HG02623 (cell line): Measurements from ENCODE around the gene ARL16.
A peak's percentile ranks its signal among the peaks of the same experiment; 100 is the strongest.

Experiments used
- ATAC-seq: cut with Tn5 transposase; IDR thresholded peaks from one replicate; pipeline ENCODE4 v1.9.1; 2021; ENCODE audit warnings: moderate library complexity; ENCODE audit not compliant: unreplicated experiment

The ARL16 gene

DNA sequence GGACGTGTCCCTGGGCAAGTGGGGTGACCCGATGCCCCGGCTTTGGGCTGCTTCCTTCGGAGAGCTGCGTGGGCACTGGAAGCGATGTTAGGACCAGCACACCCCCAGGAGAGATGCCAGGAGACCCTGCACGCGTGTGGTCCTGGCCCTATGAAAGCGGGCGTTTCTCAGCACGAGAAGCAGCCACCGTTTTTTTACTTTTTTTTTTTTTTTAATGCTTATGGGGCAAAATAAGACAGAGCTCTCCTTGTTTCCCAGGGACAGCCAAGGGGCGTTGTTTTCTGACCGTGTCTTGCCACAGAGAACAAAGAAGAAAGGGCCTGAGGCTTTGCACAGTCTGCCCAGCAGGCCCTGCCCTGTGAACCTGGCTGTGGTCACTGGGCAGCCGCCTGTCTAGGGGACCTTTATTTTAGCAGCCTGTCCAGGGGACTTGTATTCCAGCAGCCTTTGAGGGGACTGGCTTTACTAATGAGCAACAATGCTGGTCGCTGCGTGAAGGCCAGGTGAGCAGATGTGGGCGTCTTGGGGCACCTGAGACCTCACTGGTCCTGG lies 29.5 kb upstream of the ARL16 start:
- no peak for ATAC-seq

DNA sequence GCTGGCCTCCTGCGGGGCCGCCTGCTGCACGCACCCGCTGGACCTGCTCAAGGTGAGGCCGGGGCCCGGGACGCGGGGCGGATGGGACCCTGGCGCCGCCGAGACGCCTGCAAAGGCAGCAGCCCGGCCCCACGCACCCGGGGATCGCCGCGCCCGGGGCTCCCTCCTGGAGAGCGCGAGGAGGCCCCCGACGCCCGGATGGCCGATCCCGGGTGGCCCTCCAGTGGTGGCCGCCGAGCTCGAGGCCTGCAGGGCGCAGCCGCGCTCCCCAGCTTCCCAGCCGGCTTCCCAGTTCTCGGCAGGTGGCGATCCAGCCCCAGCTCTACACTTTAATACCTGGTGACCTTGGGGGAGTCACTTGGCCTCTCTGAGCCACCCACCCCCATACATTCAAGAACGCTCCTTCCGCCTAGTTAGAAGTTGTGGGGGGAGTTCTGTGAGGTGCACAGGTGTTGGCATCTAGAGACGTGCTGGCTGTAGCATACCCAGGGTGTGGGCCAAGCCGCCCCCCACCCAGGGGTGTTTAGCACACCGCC lies 28.9 kb upstream of the ARL16 start:
- ATAC-seq = no peak

DNA sequence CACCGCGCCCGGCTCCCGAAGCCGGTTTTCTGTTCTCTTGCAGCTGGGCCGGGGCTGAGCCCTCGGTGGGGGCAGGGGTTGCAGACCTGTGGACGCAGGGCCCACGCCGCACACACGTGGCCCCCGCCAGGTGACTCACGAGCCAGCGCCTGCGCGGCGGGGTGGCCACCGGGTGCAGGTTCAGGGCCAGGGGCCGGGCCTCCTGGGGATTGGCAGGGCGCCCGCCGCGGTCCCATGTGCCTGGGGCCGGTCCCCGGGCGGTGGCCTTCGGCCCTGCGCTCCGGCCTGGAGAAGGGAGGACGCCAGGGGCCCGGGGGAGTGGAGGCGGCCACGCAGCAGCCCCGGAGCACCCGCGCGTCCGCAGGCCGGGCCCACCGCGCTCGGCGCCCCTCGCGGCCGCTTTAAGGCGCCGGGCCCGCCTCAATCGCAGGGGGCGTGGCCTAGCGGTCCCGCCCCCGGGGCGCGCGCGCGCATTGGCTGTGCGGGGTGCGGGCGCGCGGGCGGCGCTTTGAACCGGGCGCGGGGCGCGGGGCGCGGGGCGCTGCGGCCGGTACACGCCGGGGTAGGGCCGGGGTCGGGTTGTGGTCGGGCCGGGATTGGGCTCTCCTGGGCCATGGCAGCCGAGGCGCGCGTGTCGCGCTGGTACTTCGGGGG lies 28.3 kb upstream of the ARL16 start, which contains the start of gene SLC25A10:
SLC25A10 (plus strand) TSS at position 471 of the 654 bp plus-strand sequence; CDS start at position 614, 143 bp downstream.
- peak; percentile 54 for ATAC-seq

DNA sequence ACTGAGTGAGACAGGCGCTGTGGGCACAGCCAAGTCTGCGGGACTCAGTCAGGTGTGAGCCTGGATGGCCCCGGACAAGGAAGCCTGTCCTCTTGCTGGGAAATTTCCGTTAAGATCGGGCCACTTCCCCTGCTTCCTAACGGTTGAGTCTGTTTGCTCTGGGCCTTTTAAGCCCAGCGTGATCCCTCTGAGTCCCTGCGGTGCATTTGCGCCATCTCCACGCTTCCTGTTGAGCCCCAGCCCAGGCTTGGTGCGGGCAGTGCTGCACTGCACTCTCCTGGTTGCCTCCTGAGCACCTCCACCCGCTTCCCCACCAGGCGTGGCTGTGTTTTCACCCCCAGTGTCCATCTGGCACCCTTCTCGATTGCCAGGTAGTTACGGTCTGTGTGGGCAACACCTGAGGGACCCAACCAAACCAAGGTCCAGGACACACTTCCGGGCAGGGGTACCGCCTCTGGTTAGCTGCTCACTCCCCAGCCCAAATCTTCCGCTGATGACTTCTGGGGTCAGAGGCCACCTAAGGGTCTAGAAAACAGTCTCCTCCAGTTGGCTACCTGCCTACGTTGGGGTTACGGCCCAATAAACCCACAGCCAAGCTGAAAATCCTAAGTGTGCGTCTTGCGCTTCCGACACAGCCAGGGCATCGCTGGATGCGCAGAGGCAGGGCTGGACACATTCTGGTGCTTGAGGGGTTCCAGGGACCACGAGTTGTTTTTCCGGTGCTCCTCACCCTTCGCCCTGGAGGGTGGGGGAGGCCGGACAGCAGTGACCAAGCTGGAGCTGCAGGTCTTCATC lies 27.1 kb upstream of the ARL16 start:
- no peak for ATAC-seq

DNA sequence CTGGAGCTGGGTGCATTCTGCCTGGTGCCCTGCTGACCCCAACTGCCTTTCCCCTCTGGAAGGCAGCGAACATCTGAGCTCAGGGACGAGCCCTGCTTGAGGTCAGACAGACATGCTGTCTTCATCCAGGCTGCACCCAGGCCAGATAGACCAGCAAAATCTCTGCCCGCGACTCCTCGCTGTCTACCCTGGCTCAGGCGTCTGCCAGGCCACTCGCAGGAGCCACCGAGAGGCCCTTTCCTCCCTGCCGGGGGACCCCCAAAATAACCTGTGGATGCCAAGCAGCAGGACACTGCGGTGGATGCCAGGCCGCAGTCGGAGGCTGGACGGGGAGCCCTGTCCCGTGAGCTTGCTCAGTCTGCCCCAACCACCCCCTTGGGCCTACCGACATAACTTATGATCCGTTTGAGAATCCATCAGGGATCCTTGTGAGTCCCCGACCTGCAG lies 25.2 kb upstream of the ARL16 start:
- no peak for ATAC-seq

DNA sequence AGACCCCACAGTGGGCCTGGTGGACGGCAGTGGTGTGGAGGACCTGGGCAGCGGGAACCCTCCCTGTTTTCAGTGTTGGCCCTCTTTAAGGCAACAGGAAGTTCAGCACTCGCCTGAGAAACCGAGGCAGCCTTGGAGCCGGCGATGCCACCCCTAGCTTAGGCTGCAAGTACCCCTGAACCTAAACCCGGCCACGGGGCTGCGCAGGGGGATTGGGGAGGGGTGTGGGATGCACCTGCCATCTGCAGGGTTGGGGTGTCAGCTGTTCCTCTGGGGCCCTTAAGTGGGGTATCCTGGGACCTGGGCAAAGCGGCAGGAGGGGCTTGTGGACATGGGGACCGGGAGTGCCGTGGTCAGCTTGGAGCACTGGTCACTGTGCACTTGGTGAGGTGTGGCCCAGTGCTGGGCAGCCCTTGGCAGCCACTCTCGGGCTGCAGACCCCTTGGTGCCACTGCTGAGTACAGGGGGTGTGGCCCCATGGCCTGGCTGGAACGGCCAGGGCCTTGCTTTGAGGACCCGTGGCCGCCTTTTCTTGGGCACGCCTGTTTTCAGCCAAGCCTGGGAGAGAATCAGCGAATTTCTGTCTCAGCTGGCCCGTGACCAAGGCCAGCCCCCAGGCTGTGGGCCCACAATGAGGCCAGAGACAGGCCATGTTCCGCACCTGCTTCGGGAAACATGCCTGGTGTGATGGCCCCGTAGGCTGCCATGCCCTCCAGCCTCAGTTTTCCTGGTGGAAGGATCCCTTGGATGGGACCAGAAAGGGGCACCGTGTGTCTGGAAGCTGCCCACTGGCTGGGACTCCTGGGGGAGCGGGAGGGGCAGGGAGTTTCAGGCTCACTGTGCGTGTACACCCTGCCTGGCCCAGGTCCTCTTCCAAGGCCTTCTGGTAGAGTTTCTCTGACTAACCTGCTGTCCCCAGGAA lies 24.4 kb upstream of the ARL16 start:
- ATAC-seq = no peak

DNA sequence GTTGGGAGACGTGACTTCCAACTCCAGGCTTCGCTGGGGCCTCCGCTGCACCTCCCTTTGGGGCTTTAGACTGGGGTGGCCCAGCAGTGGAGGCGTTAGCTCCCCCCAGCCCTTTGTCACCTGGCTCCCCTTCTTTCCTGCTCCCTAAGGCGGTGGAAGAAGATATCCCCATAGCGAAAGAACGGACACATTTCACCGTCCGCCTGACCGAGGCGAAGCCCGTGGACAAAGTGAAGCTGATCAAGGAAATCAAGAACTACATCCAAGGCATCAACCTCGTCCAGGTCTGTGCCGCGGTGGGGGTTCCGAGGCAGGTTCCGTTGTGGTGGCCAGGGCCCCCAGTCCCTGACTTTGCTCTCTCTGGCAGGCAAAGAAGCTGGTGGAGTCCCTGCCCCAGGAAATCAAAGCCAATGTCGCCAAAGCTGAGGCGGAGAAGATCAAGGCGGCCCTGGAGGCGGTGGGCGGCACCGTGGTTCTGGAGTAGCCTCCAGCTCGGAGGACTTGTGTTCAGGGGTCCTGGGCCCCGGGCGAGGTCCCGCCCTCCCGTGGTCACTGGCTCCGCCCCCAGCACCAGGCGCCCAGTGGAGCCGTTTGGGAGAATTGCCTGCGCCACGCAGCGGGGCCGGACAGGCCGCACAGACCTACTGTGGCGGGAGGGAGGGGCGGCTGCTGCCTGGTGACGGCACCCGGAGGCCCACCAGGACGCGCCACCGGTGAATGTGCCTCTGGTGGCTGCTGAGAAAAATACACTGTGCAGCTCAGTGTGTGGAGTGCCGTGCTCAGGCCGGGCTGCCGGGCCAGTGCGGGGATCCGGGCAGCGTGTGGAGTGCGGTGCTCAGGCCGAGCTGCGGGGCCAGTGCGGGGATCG lies 23.4 kb upstream of the ARL16 start:
- no peak for ATAC-seq

DNA sequence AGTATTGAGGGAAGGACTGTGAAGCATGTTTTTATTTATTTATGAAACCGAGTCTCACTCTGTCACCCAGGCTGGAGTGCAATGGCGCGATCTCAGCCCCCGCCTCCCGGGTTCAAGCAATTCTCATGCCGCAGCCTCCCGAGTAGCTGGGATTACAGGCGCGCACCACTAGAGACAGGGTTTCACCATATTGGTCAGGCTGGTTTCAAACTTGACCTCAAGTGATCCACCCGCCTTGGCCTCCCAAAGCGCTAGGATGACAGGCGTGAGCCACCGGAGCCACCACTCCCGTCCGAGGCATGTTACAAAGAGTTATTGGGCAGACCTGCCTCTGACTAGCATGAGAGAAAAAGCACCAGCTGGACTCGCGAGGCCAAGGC lies 22.6 kb upstream of the ARL16 start:
- ATAC-seq = no peak

DNA sequence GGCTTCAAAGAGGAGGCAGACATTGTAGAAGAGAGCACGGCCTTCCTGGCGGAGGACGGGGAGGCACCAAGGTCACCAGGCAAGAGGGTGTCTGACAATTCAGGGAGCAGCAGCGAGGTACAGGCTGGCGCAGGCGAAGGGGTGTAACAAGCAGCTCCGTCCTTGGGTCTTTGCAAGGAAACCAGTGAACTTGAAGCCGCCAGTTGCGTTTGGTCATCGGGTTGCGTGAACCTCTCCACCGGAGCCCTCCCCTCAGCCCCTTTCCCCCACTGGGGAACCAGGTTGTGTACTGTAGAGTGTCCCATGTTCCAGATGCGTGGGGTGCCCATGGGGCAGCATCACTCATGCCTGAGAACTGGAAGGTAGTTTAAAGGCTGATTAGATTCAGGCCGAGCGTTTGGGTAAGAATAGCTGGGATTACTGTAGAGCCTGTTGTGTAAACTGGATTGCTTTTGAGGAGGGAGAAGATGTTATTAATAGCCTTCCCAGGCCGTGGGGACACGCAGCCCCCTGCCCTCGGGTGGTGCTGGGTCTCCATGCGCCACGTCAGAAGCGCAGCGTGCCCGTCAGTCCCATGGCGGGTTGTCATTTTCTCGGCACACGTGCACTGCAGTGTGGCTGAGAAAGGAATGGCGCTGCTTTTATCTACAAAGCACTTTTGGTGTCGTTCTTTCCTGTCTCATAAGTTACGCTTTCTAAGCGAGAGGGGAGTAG lies 22.1 kb upstream of the ARL16 start:
- no peak for ATAC-seq

DNA sequence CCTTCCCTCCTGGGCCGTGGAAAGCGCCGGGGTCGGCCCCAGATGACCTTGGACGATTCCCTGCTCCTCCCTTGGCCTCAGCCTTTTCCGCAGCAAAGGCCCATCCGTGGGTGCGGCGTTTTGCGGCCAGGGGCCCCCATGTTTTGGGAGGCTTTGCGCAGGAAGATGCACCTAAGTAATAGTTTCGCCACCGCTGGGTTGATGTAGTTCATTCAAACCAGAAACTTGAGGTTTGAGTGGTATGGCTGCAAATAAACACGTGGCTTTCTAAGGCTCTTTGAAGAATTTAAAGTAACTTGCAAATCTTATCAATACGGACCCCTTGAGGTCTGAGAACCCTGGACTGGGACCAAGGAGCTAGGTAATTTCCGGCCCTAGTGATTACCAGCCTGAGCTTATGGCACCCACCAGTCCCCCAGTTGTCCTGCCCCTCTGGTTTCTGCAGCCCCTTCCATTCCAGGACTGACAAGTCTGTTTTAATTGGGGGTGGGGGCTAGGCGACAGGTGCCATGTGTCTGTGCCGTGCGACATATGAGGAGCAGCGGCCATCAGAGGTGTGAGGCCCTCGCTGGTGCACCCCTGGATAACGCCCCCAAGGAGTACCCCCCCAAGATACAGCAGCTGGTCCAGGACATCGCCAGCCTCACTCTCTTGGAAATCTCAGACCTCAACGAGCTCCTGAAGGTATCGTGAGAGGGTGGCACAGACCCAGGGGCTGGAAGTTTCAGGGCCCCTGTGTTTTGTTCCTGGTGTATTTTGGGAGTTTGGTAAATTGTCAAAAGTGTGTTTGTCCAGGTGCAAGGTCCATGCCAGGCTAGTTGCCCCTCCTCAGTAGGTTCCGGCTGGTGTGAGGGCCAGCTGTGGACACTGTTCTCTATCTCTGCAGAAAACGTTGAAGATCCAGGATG lies 20.4 kb upstream of the ARL16 start:
- no peak for ATAC-seq

DNA sequence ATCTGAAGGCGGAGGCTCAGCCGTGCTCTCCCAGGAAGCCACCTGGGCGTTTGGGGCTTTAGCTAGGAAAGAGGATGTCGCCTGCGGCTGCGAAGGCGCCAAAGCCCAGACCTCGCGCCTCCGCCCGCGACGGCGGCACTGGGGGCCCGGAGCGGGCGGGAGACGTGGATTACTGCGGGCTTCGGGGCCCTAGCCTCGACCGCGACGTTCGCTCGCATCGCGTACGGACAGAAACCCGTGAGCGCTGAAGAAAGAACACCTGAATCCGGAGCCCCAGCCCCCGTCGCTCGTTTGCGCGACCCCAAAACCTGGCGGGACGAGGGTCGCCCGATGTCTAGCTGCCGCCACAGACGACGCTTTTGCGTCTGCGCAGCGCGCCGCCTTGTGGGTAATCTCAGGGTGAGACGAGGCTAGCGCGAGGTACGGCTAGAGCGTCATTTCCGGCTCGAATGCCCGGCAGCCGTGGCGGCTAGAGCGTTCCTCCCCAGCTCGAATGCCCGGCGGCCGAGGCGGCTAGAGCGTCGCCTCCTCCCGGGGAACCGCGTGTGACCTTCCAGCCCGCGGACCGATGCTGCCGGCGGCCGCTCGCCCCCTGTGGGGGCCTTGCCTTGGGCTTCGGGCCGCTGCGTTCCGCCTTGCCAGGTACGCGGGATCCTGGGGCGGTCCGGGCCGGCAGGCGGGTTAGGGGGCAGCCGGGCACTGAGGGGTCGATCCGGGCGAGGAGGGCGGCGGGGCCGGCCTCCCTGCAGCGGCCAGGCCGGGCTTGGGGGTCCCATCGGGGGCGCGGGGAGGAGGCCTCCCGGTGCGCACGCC lies 19.5 kb upstream of the ARL16 start, which contains the start of gene MRPL12:
MRPL12 (plus strand) TSS at position 434 of the 813 bp plus-strand sequence; CDS start at position 569, 135 bp downstream.
- peak; percentile 81 for ATAC-seq

DNA sequence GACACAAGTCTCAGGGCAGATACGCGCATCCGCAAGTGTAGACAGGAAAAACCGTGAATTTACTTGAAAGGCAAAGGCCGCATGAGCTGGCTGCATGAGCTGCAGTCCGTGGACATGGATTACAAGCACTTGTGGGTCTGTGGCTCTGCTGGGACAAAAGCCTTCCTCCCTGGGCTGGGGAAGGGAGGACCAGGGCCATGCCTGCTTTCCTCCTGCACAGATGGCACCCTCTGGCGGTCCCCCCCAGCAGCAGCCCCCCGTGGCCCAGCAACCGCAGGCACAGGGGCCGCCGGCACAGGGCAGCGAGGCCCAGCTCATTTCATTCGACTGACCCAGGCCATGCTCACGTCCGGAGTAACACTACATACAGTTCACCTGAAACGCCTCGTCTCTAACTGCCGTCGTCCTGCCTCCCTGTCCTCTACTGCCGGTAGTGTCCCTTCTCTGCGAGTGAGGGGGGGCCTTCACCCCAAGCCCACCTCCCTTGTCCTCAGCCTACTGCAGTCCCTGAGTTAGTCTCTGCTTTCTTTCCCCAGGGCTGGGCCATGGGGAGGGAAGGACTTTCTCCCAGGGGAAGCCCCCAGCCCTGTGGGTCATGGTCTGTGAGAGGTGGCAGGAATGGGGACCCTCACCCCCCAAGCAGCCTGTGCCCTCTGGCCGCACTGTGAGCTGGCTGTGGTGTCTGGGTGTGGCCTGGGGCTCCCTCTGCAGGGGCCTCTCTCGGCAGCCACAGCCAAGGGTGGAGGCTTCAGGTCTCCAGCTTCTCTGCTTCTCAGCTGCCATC lies 17.9 kb upstream of the ARL16 start:
- ATAC-seq = no peak

DNA sequence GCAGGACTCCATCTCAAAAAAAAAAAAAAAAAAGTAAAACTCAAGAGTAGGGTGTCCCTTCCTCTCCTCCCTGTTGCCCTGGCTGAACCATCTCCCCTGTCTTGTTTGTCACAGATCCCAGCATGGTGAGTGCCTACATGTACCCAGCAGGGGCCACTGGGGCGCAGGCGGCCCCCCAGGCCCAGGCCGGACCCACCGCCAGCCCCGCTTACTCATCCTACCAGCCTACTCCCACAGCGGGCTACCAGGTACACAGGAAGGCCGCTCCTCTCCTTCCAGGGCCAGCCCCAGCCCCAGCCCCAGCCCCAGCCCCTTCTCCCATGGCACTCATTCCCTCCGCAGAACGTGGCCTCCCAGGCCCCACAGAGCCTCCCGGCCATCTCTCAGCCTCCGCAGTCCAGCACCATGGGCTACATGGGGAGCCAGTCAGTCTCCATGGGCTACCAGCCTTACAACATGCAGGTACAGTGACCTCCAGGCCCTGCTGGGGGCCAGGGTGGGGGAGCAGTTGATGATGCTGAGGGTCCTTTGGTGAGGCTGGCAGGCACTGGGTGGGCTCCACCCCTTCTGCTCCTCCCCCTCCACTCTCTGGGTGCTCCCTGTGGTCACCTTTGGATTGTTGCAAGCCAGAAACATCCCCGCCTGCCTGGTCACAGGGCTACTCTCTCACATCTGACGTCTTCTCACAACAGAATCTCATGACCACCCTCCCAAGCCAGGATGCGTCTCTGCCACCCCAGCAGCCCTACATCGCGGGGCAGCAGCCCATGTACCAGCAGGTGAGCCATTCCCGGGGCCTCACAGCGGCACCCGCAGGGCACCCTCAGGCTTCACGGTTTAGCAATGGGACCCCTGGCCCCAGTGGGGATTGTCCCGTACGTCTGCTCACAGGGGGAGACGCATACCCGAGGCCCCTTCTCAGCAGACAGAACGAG lies 17.0 kb upstream of the ARL16 start:
- ATAC-seq = no peak

DNA sequence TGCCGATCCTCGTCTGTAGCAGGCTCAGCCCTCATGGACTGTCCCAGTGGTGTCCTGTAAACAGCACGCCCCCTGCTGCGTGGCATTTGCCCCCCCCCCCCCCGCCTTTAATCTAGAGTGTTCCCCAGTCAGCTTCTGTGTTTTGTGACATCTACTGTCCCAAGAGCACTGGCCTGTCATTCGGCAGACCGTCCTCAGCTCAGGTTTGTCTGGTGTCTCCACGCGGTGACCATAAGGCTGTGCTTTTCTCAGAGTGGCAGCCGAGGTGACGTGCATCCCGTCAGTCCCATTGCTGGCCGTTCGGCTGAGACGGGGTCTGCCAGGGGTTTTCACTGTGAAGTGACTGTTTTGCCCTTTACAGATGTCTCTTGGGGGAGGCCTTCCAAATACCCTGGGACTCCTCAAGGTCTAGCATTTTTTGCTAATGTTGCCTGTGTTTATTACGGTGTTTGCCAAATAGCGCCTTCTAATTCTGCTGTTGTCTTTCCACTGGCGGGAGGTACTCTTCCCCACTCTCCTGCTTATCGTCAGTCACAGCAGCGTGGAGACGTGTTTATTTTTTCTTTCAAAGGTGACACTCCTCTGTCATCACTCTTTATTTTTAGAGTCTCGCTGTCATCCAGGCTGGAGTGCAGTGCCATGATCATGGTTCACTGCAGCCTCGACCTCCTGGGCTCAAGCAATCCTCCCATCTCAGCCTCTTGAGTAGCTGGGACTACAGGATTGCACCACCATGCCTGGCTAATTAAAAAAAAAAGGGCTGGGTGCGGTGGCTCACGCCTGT lies 13.9 kb upstream of the ARL16 start:
- ATAC-seq = no peak
